ENCODE results near the gene CACNA2D1.
"Not testable (repeated sequence)": the region's sequence is repeated elsewhere in the genome, so short reads cannot be mapped to it uniquely, and the experiment has no call there.

CACNA2D1 gene

DNA sequence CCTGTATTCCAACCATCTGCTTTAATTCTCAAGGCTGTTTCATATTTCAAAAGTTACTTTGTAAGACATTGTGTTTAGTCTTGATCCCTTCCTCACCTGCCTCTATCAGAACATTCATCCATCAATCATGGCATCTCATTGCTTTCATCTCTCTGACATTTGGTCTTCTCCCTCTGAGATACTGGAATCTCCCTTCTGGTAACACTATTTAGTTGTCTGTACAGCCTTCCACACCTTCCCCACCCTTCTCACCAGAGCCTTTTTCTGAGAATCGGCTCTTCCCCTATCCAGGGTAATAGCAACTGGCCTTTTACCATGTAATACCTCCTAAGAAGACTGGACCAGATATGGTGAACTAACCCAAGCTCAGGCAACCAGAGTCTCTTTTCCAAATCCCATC lies 10.1 kb downstream of the CACNA2D1 start:
- DNase-seq: no peak

DNA sequence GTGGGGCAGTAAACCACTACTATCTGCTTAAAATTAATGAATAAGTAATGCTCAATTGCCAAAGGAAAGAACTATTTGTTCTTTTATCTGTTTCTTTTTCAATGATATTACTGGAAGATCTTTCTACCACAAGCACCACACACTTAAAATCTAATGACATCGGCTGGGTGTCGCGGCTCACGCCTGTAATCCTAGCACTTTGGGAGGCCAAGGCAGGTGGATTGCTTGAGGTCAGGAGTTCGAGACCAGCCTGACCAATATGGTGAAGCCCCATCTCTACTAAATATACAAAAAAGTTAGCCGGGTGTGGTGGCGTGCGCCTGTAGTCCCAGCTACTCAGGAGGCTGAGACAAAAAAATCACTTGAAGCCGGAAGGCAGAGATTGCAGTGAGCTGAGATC lies 10.8 kb downstream of the CACNA2D1 start:
- DNase-seq: not testable (repeated sequence)

- DNase-seq: no peak
Measured at GRCh38 chr7:82430500-82431465, 12.8 kb downstream of the CACNA2D1 start.

GRCh38 chr7:82429408-82429807 lies 14.2 kb downstream of the CACNA2D1 start:
- DNase-seq: no peak

- DNase-seq: no peak
Measured at GRCh38 chr7:82428186-82428961, 15.2 kb downstream of the CACNA2D1 start.

DNA sequence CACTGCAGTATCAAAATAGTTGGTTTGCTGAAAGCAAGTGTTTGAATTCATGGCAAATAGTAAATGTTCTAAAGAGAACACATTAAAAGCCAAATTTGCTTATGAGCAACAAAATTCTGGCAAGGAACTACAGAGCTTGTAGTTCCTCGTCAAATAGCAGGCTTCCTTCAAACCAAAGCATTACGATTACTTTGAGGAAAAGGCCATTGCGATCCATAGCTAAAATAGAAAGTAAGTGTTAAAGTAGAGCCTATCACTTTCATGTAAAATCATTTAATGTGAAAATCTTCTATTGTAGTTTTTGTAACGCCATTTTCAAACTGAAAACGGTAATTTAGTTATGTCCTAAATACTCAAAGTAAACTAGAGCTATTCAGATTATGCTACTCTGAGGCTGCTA lies 20.1 kb downstream of the CACNA2D1 start:
- no peak for DNase-seq

- no peak for DNase-seq
Measured at GRCh38 chr7:82419200-82419599, 24.4 kb downstream of the CACNA2D1 start.

DNA sequence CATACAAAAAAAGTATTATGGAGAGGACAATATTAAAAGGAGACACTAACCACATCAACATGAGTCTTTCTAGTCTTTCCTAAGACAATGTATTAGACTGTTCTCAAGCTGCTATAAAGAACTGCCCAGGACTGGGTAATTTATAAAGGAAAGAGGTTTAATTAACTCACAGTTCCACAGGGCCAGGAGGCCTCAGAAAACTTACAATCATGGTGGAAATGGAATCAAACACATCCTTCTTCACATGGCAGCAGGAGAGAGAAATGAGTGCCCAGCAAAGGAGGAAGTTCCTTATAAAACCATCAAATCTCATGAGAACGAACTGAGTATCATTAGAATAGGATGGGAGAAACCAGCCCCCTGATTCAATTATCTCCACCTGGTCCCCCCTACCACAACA lies 25.7 kb downstream of the CACNA2D1 start:
- no peak for DNase-seq

DNA sequence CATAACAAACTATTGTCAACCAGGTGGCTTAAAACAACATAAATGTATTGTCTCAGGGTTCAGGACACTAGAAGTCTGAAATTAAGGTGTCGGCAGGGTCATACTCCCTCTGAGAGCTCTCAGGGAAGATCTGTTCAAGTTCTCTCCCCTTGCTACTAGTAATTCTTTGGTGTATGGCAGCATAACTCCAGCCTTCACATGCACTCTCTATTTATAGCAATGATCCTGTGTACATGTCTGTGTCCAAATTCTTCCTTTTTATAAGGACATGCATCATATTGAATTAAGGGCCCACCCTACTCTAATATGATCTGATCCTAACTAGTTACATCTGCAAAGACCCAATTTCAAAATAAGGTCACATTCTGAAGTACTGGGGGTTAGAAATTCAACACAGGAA lies 27.2 kb downstream of the CACNA2D1 start:
- DNase-seq: no peak

- no peak for DNase-seq
Measured at GRCh38 chr7:82414389-82414788, 29.2 kb downstream of the CACNA2D1 start.

DNA sequence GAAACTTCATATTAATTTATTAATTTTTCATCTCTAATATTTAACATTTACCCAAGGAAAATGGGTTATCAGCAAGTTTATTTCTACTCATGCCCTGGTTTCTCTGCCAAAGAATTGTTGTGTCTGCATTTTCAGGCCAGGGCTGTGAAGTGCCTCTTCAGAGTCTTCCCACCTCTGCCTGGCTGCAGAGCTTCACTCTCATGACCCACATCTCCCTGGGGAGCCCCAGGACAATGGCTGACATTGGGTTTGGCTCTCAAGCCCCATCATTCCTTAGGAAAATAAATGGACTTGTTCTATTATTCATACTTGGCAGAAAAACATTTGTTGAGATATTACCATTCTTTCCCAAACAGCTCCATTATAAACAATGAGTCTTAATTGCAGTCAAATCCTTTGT lies 30.3 kb downstream of the CACNA2D1 start:
- peak in 1 of 2 experiments; percentile 9 for DNase-seq

DNA sequence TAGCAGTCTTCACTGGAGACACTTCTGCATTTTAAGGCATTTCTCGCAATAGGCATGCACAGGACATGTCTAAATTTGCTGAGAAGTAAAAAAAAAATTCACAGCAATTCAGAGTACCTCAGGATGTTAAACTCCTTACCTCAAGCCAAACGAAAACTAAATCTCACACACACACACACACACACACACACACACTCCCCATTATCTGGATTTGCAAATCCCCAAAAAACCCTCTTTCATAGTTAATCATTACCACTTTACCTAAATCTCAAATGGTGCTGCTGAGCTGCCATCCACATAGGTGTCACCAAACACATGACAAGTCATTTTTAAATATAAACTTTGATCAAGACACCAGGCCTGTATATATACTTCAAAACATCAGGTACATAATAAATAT lies 31.8 kb downstream of the CACNA2D1 start:
- no peak for DNase-seq

- peak; percentile 40 to 75 for DNase-seq
Measured at GRCh38 chr7:82410461-82410860, 33.1 kb downstream of the CACNA2D1 start.

DNA sequence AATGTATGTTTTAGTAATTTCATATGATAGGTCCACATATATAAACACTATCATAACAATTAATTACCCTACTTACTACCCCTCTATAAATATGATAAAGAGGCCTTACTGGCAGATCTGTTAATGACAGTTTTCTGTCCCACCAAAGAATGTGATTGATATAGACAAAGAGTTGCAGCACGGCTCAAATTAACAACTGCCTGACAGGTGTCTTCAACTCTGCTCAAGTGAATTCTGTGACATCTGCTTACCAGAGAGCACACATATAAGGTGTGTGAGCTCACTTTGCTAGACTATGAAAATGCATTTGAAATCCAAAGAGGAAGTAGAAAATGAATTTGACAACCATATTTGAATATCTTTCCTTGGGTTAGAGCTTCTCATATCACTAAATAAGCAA lies 36.6 kb downstream of the CACNA2D1 start:
- DNase-seq: peak; percentile 8 to 58

DNA sequence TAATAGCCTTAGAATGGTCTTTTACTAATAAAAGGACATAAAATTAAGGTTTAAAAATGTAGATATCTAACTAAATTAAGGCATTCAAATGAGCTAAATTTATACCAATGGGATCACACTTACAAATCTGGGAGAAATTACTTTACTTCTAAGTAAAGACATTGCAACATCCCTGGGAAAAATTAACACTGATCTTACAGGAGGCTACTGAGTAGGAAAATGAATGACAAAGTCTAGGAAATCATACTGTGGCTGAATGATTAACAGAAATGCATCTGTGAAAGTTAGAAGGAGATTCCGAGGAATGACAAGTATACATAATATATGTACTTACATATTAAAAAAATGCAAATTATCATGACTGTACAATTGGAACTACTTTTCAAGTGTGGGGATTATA lies 38.3 kb downstream of the CACNA2D1 start:
- no peak for DNase-seq

- DNase-seq: no peak
Measured at GRCh38 chr7:82404652-82405051, 38.9 kb downstream of the CACNA2D1 start.

- DNase-seq: no peak
Measured at GRCh38 chr7:82404094-82404493, 39.5 kb downstream of the CACNA2D1 start.

- no peak for DNase-seq
Measured at GRCh38 chr7:82397879-82398524, 45.6 kb downstream of the CACNA2D1 start.

- no peak for DNase-seq
Measured at GRCh38 chr7:82396343-82396742, 47.2 kb downstream of the CACNA2D1 start.

GRCh38 chr7:82395147-82395546 lies 48.4 kb downstream of the CACNA2D1 start:
- no peak for DNase-seq

- no peak for DNase-seq
Measured at GRCh38 chr7:82393840-82394220, 49.7 kb downstream of the CACNA2D1 start.

DNA sequence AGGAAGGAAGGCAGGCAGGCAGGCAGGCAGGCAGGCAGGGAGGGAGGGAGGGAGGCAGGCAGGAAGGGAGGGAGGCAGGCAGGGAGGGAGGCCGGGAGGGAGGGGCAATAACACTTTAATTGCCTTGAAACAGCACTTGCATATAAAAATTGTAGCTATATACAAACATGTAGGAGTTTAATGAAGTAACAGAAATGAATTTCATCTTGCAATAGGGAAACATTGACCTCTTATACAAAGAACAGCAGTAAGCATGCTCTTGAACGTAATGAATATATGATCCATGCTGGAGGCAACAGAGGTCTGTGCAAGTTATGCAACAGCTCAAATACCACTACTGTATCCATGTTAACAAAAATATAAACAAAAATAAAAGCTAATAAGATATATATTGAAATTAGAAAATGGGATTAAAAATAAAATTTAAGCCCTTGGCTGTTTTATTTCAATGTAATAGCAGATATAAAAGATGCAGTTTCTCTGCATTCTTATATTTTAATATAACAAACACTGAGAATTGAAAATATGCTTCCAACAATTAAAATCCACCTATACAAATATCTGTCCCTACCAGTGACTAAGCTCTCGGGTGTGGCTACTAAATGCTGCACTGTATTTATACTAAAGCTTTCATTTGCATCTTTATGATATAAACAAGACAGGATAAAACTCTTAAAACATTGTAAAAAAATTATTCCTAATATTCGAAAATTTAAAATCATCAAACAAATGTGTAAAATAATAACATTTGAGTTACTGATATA lies 50.3 kb downstream of the CACNA2D1 start:
- DNase-seq: no peak

DNA sequence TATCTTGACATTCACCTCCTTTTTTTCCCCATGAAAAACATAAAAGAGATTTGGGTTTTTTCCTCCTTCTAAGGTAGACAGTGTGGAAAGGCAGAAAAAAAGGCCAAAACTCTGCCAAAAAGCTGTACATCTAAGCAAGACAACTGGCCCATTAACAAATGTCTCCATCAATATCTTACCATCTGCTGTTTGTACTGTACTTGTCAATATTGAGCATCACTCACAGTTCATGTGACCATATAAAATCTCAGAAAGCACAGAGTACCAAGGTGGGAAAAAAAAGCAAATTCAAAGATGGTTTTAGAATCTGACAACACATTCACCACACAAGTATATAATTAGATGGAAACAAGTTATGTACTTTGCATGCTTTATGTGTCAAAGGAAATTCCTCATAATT lies 52.6 kb downstream of the CACNA2D1 start:
- peak; percentile 29 to 73 for DNase-seq
